ENCODE data around the gene BMF. TPM values are rescaled to one million over a fixed set of nuclear protein-coding genes. Genes with fewer than 3 reads are reported as not detected.
"Not testable (repeated sequence)": the region's sequence is repeated elsewhere in the genome, so short reads cannot be mapped to it uniquely, and the experiment has no call there.

The BMF gene
- total RNA-seq, 3 donors from 2014 or later: 8.2 to 24.4 (median 9.3) TPM

GRCh38 chr15:40137303-40138200, 28.9 kb upstream of the BMF start:
- intact Hi-C loops (cut with DNase I; ENCODE audit: low total_unique reads): no loop called here
- H3K27ac ChIP-seq: no peak overlapping the region
- no peaks in the 10 kb centered on the region for H3K4me1 ChIP-seq
- TF ChIP-seq CTCF (IDR thresholded peaks at IDR 0.05) (no peak), POLR2AphosphoS5 (IDR thresholded peaks at IDR 0.05) (no peak), POLR2A (IDR thresholded peaks at IDR 0.05) (no peak)
- DNase-seq (ENCODE audit: low spot score in 2 of 2): no peak
- H3K4me3 ChIP-seq: no peak overlapping the region
- no peaks in the 10 kb centered on the region for H3K36me3 ChIP-seq
- H3K27me3 ChIP-seq: no peaks in the 10 kb centered on the region
- H3K9me3 ChIP-seq: no peaks in the 10 kb centered on the region

GRCh38 chr15:40136470-40137302, 28.0 kb upstream of the BMF start:
- Histone ChIP-seq H3K9me3 (no peaks in the 10 kb centered on the region), H3K36me3 (no peaks in the 10 kb centered on the region), H3K4me1 (no peaks in the 10 kb centered on the region), H3K4me3 (no peak overlapping the region), H3K27me3 (no peaks in the 10 kb centered on the region), H3K27ac (no peak overlapping the region)
- no peak for DNase-seq (ENCODE audit: low spot score in 2 of 2)
- TF ChIP-seq CTCF (IDR thresholded peaks at IDR 0.05) (no peak), POLR2A (IDR thresholded peaks at IDR 0.05) (no peak), POLR2AphosphoS5 (IDR thresholded peaks at IDR 0.05) (no peak)
- intact Hi-C loops (cut with DNase I; ENCODE audit: low total_unique reads): no loop called here

GRCh38 chr15:40135846-40136450, 27.3 kb upstream of the BMF start:
- intact Hi-C loops (cut with DNase I; ENCODE audit: low total_unique reads); DNase-seq (ENCODE audit: low spot score in 2 of 2); H3K27me3 ChIP-seq; H3K9me3 ChIP-seq; H3K4me1 ChIP-seq; H3K36me3 ChIP-seq; H3K4me3 ChIP-seq; H3K27ac ChIP-seq: not testable (repeated sequence)

GRCh38 chr15:40134885-40135284, 26.2 kb upstream of the BMF start:
- H3K36me3 ChIP-seq: no peaks in the 10 kb centered on the region
- no peak overlapping the region for H3K4me3 ChIP-seq
- no peak for DNase-seq (ENCODE audit: low spot score in 2 of 2)
- TF ChIP-seq POLR2A (IDR thresholded peaks at IDR 0.05) (no peak), POLR2AphosphoS5 (IDR thresholded peaks at IDR 0.05) (no peak), CTCF (IDR thresholded peaks at IDR 0.05) (no peak)
- intact Hi-C loops (cut with DNase I; ENCODE audit: low total_unique reads): no loop called here
- H3K27me3 ChIP-seq: no peaks in the 10 kb centered on the region
- no peak overlapping the region for H3K27ac ChIP-seq
- no peaks in the 10 kb centered on the region for H3K4me1 ChIP-seq
- no peaks in the 10 kb centered on the region for H3K9me3 ChIP-seq

- H3K4me1 ChIP-seq: no peaks in the 10 kb centered on the region
- H3K27me3 ChIP-seq: no peaks in the 10 kb centered on the region
- H3K9me3 ChIP-seq: no peaks in the 10 kb centered on the region
- H3K36me3 ChIP-seq: no peaks in the 10 kb centered on the region
- no peak for DNase-seq (ENCODE audit: low spot score in 2 of 2)
- H3K27ac ChIP-seq: no peak overlapping the region
- intact Hi-C loops (cut with DNase I; ENCODE audit: low total_unique reads): no loop called here
- no peak for TF ChIP-seq POLR2A (IDR thresholded peaks at IDR 0.05)
- no peak for TF ChIP-seq POLR2AphosphoS5 (IDR thresholded peaks at IDR 0.05)
- no peak for TF ChIP-seq CTCF (IDR thresholded peaks at IDR 0.05)
- H3K4me3 ChIP-seq: no peak overlapping the region
These were observed 24.9 kb upstream of the BMF start for GRCh38 chr15:40133544-40133943.

All from breast epithelium (tissue), 4 donors.